CD4-positive, alpha-beta T cell treated with Interleukin-15 for 4 hours (primary cell): ENCODE results near the gene SPEF2.
"Not testable (repeated sequence)": the region's sequence is repeated elsewhere in the genome, so short reads cannot be mapped to it uniquely, and the experiment has no call there.

Experiments
- DNase-seq: peaks from one replicate; pipeline ENCODE4 v3.0.0-alpha.2; 2020; ENCODE audit warnings: low spot score

The SPEF2 gene

DNA sequence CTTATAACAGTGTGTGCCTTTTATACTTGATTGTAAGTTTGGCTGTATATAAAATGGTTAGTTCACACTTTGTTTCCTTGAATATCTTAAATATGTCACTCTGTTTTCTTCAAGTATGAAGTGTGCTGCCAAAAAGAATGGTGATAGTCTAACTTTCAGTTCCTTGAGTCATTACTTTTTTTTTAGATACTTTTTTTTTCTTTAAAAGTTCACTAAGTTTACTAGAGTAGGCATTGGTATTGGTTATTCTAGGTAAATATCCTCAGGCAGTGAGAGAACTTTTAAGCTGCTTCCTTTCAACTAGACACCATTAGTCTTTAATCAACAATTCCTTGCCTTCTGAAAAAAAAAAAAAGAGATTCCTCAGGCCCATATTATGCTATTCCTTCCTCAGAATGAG, 41.9 kb downstream of the SPEF2 start:
- no peak for DNase-seq

- DNase-seq, result no peak
Measured at GRCh38 chr5:35660451-35660850, 42.8 kb downstream of the SPEF2 start.

- DNase-seq, result no peak
Measured at GRCh38 chr5:35664584-35664983, 46.9 kb downstream of the SPEF2 start.

GRCh38 chr5:35665096-35665495, 47.4 kb downstream of the SPEF2 start:
- no peak for DNase-seq

- DNase-seq, result no peak
Measured at GRCh38 chr5:35668319-35668718, 50.7 kb downstream of the SPEF2 start.

DNA sequence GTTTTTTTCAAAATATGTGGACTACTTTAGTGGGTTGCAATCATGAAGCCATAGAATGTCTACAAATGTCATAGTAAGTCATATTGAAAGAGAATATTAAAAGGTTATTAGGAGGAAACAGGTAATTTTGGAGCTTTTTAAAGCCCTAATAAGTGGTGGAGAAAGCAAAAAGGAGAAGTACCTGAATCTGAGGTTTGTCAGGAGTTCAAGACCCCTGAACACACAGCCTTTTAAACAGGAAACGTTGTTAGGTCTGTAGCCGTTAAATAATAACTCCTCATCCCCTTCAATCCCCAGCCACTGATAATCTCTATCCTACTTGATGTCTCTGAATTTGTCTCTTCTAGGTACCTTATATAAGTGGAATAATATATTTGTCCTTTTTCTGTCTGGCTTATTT, 51.1 kb downstream of the SPEF2 start:
- no peak for DNase-seq

GRCh38 chr5:35671541-35672295, 54.1 kb downstream of the SPEF2 start:
- DNase-seq, result peak; percentile 55

DNA sequence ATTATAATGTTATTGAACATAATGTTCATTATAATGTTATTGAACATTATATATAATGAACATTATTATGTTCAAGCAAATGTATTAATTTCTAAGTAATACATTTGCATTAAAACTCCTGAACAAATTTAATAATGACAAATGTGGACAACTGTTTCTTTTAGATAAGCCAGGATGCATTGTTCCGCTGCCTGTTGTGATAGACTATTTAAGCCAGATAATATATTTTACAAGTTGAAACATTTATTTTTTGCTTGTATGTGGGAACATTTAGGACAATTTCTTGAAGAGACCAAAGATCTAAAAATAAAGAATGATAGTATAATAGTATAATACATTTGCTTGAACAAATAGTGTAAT, 54.6 kb downstream of the SPEF2 start:
- not testable (repeated sequence) for DNase-seq

- DNase-seq, result peak; percentile 43
Measured at GRCh38 chr5:35672995-35673394, 55.3 kb downstream of the SPEF2 start.

- DNase-seq, result no peak
Measured at GRCh38 chr5:35674049-35674448, 56.4 kb downstream of the SPEF2 start.

GRCh38 chr5:35675392-35675791, 57.7 kb downstream of the SPEF2 start:
- no peak for DNase-seq

- DNase-seq, result no peak
Measured at GRCh38 chr5:35677878-35678277, 60.2 kb downstream of the SPEF2 start.

DNA sequence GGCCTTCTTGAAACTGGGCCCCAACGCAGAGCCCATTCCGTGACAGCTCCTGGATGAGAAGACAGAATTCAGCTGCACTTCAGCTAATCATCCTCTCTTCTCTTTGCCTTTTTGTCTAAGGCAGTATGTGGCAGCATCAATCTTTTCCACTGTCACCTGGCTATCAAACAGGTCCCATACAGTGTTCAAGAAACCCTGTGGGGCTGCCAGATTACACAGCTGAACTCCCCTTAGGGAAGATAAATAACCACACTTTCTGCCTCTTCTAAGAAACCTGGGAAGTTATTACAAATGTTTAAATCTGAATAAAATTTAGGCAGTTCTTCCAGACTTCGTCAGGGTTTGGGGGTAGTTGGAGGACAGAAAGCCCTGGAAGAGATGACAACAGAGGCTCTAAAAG, 61.0 kb downstream of the SPEF2 start:
- DNase-seq, result no peak

- no peak for DNase-seq
Measured at GRCh38 chr5:35679357-35679756, 61.7 kb downstream of the SPEF2 start.

GRCh38 chr5:35681911-35682310, 64.2 kb downstream of the SPEF2 start:
- DNase-seq, result no peak

DNA sequence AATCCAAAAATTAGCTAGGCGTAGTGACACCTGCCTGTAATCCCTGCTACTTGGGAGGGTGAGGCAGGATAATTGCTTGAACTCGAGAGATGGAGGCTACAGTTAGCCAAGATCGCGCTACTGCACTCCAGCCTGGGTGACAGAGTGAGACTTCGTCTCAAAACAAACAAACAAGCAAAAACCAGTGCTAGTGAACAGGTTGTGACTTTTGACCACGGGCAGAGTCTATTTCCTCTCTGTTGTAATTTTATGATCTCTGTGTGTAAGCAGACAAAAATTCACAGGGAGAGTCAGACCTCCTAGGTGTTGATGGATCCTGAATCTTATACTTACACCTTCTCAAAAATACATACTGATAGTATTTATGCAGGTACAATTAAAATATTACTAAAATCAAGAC, 65.8 kb downstream of the SPEF2 start:
- no peak for DNase-seq

- no peak for DNase-seq
Measured at GRCh38 chr5:35685161-35685560, 67.5 kb downstream of the SPEF2 start.

GRCh38 chr5:35687961-35688360, 70.3 kb downstream of the SPEF2 start:
- DNase-seq, result no peak

DNA sequence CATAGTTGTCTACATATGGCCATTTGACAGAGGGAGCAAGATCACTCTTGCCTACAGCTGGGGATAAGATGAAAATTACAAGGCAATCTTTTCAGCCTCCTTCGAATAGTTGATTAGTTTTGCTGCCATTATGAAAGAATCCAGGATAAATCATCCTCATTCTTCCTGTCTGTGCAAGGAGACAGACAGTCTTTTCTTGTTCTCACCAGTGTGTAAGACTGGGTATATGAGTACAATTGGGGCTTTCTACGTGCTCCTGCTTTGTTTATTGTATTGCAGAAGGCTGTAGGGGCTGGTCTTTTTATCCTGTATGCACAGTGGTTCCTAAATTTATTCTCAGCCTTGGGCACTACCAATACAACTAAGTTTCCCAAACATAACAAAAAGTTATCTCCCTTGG, 76.8 kb downstream of the SPEF2 start:
- no peak for DNase-seq

DNA sequence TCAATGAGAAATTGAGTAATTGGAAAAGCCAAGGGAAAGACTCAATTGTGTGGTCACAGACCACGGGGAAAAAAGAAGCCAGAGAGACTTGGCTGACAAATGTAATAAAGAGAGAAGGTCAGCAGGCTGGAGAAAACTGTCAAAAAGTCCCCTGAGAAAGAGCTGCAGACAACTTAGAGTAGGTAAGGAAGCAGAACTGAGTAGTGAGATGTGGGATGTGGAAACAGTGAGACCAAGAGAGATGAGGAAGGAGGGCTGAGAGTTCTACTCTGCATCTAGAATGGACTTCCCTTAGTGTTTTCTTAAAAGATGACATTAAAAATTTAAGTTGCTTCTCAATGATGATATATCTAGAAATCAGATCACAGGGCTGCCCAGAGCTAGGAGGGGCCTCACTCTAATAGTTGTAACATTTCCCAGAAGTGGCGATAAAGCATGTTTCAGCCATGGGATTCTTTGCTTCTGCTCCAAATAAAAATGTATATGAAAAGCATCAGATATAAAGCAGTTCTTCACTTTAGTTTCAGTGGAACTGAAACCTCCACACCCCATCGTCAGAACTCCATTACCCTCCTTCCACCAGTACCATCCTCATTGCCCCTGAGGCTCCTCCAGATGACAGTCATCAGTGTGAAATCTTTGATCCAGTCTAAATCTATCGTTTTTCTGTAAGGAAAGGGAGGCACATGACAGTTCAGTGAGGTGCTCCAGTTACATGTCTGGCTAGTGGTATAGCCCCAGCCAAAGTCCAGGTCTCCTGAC, 80.6 kb downstream of the SPEF2 start:
- DNase-seq, result no peak

DNA sequence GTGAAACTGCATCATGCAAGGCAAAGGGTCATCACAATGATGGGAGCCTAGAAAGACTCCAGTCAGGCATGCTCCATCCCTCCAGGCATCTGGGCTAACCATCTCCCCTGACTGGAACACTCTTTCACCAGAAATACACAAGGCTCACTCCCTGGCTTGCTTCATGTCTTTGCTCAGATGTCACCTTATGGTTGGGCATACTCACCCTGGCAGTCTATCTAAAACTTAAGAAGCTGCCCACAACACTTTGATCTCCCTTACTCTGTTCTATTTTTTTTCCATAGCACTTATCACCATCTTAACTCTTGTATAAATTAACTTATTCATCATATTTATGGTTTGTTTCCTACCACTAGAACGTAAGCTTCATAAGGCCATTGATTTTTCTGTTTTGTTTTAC, 90.0 kb downstream of the SPEF2 start:
- DNase-seq, result no peak

GRCh38 chr5:35709688-35710087, 92.0 kb downstream of the SPEF2 start:
- no peak for DNase-seq

DNA sequence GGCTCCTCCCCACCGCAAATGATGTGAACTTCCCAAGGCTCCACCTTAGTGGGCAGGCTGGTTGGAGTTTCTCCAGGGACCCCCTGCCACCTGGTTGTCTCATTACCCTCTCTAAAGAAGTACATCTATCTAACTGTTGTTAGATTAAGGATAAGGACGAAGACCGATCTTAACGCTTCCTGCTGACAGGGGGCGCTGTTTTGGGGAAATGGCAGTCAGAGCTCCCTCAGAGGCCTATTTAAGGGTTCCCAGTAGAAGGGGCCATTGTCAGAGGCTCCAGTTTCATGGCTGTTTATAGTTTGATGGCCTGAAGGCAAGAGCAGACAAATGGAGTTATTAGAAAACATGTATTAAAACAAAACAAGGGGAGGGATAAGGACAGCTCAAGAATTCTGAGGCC, 100.1 kb downstream of the SPEF2 start:
- no peak for DNase-seq

GRCh38 chr5:35735718-35736117, 118.1 kb downstream of the SPEF2 start:
- DNase-seq, result no peak
